GM18868 (cell line): ENCODE measurements around the gene ASPDH.
"Not testable (repeated sequence)": the region's sequence is repeated elsewhere in the genome, so short reads cannot be mapped to it uniquely, and the experiment has no call there.

Source experiments
- ATAC-seq: cut with Tn5 transposase; IDR thresholded peaks from one replicate; pipeline ENCODE4 v1.9.1; 2021; ENCODE audit warnings: mild to moderate bottlenecking, moderate library complexity; ENCODE audit not compliant: unreplicated experiment

Gene ASPDH

GRCh38 chr19:50480281-50481111 lies 33.2 kb downstream of the ASPDH start:
- no peak for ATAC-seq

- ATAC-seq: no peak
Observed at GRCh38 chr19:50479761-50480251, 33.9 kb downstream of the ASPDH start.

- ATAC-seq: no peak
Observed at GRCh38 chr19:50478901-50479715, 34.6 kb downstream of the ASPDH start.

DNA sequence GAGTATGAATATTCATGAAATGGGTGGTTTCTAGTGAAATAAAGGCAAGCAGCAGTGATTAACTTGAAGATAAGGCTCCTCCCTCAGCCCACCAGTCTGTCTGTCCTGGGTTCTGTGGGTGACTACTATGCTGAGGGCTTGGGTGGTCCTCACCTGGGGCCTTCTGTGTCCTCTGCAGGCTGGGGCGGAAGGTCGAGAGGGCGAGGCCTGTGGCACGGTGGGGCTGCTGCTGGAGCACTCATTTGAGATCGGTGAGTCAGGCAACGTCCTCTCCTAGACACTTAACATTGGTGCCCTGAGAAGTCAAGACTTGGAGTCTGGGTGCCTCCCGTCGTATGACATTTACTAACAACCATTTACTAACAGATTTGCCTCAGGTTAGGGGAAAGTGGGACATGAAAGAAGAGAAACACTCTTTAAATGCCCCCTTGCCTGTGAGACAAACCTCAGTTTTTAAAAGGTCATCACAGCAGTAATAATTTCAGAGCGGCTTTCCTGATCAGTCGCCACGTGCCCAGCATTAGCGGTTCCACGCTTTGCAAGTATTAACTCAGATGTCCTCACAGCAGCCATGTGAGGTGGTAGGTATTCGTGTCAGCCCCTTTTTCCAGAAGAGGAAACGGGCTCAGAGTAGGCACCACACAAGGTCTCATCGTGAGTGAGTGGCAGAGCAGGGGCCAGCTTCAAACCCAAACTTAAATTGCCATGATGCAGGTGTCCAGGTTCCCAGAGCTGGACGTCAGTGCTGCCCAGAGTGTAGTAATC lies 35.8 kb downstream of the ASPDH start:
- ATAC-seq: no peak

- ATAC-seq: no peak
Observed at GRCh38 chr19:50476907-50477238, 36.8 kb downstream of the ASPDH start.

DNA sequence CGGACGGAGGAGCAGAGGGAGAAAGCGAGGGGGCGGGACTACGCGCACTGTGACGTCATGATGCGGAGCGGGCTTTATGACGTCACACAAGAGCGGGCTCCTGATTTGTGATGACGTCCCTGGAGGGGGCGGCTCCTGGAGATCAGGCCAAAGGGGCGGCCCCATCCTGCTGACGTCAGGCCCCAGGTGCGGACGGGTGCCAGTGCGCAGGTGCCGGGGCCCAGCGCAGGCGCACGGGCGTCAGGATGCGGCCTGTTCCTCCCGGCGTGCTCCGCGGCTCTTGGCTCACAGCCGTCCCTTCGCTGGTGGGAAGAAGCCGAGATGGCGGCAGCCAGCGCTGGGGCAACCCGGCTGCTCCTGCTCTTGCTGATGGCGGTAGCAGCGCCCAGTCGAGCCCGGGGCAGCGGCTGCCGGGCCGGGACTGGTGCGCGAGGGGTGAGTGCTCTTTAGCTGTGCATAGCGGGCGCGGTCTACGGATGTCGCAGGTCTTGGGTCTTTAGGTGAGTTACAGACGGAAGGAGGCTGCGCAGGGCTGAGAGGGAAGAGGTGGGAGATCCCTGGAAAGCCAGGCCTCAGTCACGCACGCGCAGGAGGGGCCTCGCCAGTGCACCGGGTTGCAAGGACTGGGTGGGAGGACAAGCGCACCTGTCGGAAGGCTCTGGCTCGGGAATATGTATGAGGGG lies 37.3 kb downstream of the ASPDH start, which contains the start of the genes EMC10 and GARIN5A:
Gene EMC10 (plus strand): TSS at position 284 of the 683 bp plus-strand sequence. CDS start 38 bp downstream, at position 322.
Gene GARIN5A (minus strand): TSS at position 625 of the 683 bp plus-strand sequence. CDS start 460 bp downstream, at position 165.
- peak; percentile 78 for ATAC-seq

GRCh38 chr19:50475736-50476223 lies 37.9 kb downstream of the ASPDH start:
- no peak for ATAC-seq

DNA sequence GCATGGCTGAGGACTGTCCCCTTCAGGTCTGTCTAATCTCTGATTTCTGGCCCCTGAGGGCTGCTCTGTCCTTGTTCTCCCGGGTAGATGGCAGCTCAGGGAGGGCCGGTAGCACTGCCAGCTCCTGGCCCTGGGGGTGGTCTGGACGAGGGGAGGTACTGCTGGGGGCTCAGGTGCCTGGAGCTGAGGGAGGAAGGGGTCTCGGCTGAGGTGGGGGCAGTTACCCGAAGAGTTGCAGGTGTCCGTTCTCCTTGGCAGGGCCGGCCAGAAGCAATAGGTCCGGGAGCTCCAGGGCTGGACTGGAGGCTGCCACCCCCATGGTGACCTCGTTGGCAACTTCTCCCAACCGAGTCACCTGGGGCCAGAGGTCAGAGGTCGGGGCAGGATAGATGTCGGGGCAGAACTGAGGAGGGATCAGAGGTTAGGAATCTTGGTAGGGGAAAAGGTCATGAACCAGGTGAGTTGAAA lies 38.6 kb downstream of the ASPDH start:
- no peak for ATAC-seq

DNA sequence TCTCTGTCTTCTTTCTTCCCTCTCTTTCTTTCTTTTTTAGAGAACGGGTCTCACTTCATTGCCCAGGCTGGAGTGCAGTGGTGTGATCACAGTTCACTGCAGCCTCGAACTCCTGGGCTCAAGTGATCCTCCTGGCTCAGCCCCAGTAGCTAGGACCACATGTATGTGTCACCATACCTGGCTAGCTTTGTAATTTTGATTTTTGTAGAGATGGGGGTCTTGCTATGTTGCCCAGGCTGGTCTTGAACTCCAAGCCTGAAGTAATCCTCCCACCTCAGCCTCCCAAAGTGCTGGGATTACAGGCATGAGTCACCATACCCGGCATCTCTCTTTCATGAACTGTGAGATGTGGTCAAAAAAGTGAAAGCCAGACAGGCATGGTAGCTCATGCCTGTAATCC lies 40.4 kb downstream of the ASPDH start:
- ATAC-seq: not testable (repeated sequence)

DNA sequence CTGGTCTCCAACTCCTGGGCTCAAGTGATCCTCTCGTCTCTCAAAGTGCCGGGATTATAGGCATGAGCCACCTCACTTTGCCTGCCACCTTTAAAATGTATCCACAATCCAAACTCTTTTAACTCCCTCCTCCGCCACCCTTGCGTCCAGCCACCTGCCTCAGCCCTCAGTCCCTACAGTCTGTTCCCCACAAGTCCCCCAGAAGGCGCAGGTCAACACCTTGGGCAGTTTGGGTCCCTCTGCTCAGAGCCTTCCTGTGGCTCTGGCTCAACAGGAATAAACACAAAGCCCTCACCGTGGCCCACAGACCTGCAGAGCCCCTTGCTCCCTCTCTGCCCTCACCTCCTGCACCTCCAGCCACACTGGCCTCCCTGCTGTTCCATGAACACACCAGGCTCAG lies 44.9 kb downstream of the ASPDH start:
- no peak for ATAC-seq

DNA sequence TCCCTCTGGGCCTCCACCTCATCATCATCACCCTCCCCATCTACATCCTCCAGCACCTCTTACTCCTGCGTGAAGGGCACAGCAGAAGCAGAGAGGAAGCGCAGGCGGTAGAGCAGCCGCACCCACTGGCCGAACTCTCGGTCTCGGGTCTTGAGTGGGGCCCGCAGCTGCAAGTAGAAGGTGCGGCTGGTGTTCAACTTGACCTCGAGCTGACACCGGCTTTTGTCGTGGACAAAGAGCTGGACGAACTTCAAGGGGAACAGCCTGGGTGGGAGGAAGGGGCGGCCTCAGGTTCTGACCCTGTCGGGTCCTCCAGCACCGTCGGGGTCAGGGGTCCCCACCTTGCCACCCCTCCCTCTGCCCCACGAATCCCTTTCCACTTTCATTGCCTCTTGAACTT lies 46.1 kb downstream of the ASPDH start:
- ATAC-seq: no peak

DNA sequence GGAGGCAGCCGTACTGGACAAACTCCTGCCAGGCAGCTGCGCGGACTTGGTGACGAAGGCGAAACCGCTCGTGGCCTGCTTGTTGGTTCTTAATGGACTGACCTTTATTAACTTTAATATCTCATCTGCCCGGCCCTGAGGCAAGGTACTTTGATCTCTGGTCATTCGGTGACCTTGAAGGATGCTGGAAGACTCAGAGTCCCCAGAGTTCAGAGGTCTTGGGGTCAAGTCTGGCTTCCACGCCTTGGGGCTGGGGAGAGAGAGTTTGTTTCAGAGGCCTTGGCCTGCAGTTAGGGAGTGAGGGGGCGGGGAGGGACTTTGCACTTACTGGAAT lies 47.0 kb downstream of the ASPDH start:
- no peak for ATAC-seq

GRCh38 chr19:50465986-50466705 lies 47.6 kb downstream of the ASPDH start:
- ATAC-seq: no peak

DNA sequence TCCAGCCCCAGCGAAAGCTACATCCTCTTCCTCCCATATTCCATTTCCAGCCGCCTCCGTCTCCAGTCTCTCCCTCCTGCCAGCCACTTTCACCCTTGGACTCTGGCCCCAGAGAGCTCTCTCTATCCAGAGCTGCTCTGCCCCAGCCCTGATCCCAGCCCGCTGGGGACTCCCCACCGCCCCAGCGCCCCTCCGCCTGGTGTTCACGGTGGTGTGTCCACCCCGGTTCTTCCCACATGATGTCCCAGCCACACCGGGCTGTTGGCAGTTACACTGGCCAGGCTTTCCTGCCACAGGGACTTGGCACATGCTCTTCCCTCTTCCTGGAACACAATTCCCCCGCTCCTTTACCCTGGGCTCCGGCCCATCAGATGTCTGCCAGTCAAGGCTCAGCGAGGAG lies 48.7 kb downstream of the ASPDH start:
- ATAC-seq: no peak

DNA sequence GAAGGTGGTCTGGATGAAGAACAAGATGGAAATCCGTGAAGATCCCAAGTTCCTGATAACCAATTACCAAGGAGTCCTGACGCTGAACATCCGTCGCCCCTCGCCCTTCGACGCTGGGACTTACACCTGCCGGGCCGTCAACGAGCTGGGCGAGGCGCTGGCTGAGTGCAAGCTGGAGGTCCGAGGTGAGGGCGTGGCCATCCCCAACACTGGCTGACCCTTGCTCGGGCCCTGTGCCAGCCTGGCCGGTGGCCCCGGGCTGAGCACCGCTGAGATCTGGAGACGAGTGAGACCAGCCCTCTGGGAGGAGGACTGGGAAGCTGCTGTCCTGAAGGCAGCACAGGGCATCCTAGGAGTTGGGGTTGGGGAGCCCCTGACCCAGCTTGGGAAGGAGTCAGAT lies 49.4 kb downstream of the ASPDH start:
- ATAC-seq: no peak

- ATAC-seq: no peak
Observed at GRCh38 chr19:50462970-50463369, 50.7 kb downstream of the ASPDH start.
